Adrenal gland (tissue), 12 donors: ENCODE measurements around the gene PHOSPHO2. TPM values are rescaled to one million over a fixed set of nuclear protein-coding genes. Genes with fewer than 3 reads are reported as not detected.

ENCODE experiments used
- DNase-seq, 7 donors: peaks; one replicate each; pipeline ENCODE4 v3.0.0-alpha.2; 2019 to 2020
- H3K27ac ChIP-seq, 5 donors: fragments of 200-600 bp; sonication (generic) in 4 of 5; 1 replicate in 3 of 5; 2 replicates in 2 of 5; pipeline versions ENCODE4 v1.5.1 to v1.8.0; 2016 to 2020; ENCODE audit warnings: mild to moderate bottlenecking in 1 of 5
- H3K27me3 ChIP-seq: fragments of 200-600 bp; 2 replicates; pipeline ENCODE4 v1.8.0; 2021
- H3K36me3 ChIP-seq, 2 donors: fragments of 200-600 bp; replicated peaks in 1 of 2; 1 replicate in 1 of 2; 2 replicates in 1 of 2; pipeline versions ENCODE4 v1.5.1 to v1.8.0; 2018 to 2022
- H3K4me1 ChIP-seq, 2 donors: fragments of 200-600 bp; replicated peaks in 1 of 2; 1 replicate in 1 of 2; 2 replicates in 1 of 2; pipeline versions ENCODE4 v1.5.1 to v1.8.0; 2018 to 2021
- H3K4me3 ChIP-seq, 4 donors: fragments of 200-600 bp; sonication (generic) in 3 of 4; one replicate each; pipeline ENCODE4 v1.5.1; 2016 to 2018
- H3K9me3 ChIP-seq, 3 donors: fragments of 200-600 bp; sonication (generic) in 1 of 3; replicated peaks in 1 of 3; 1 replicate in 2 of 3; 2 replicates in 1 of 3; pipeline versions ENCODE4 v1.5.1 to v1.8.0; 2016 to 2021
- POLR2A ChIP-seq, 2 donors: fragments of 450-650 bp; IDR thresholded peaks; one replicate each; pipeline ENCODE4 v1.6.1; 2017; ENCODE audit warnings: antibody characterized with exemption in 2 of 2, mild to moderate bottlenecking in 2 of 2, moderate library complexity in 1 of 2
- WGBS, 4 donors: extraction: QIAGEN DNeasy Blood & Tissue Kit in 2 of 4; methylation state at CpG; one replicate each; pipeline versions ENCODE4 v1.1.5 to v1.1.7; 2013 to 2017; 5-methylcytosine and 5-hydroxymethylcytosine counted together
- intact Hi-C, 2 donors: fragments of 100-400 bp; cut with DNase I; formaldehyde crosslinking; loops; one replicate each; pipeline versions ENCODE4 v1.14.1 to v1.15.0; 2022 to 2023
- polyA plus RNA-seq, 3 donors: library from polyadenylated mRNA; stranded (reverse); fragments of 200-250 nt in 2 of 3; fragments of 350-450 nt in 1 of 3; fragmentation: Illumina TruSeq in 1 of 3; extraction: RNeasy Lipid Tissue Mini Kit (QIAGEN cat#74804) in 1 of 3; gene quantifications; one replicate each; pipeline ENCODE4 v1.2.3, GENCODE V29; 2013 to 2014
- total RNA-seq, 9 donors: library from RNA; depleted of rRNA in 4 of 9; stranded (reverse); fragments of >200 nt in 4 of 9; fragments of 120-200 nt in 1 of 9; fragmentation: NEBNext Ultra II Directional in 1 of 9; extraction: Animal tissue kit (Norgen Biotek cat#: 25700) in 1 of 9; gene quantifications; one replicate each; pipeline versions ENCODE4 v1.1.0 to v1.2.4, GENCODE V29; 2013 to 2023
- TF ChIP-seq, protein P1 (sequence below), 6 experiments: fragments of 450-650 bp in 4 of 6; fragments of 200-600 bp in 2 of 6; sonication (generic) in 1 of 6; IDR thresholded peaks; 1 replicate in 5 of 6; 2 replicates in 1 of 6; pipeline versions ENCODE4 v1.5.1 to v1.8.0; 2016 to 2021; ENCODE audit warnings: antibody characterized with exemption in 6 of 6, mild to moderate bottlenecking in 2 of 6, moderate library complexity in 1 of 6
- donor health status: healthy with polysubstance abuse.
- donor health status: Bipolar disorder and iron deficiency.
- donor health status: DM: yes; HTN: yes; CAD: no.
- donor health status: DM: no; HTN: no; CAD: no.
- donor health status: DM: no; HTN: no; CAD: no.
- donor health status: DM: yes; HTN: yes; CAD: no.

The PHOSPHO2 gene
- total and polyA plus RNA-seq, 12 donors, result 0.69 to 6.6 (median 2.4) TPM

GRCh38 chr2:169653636-169654035 is 40.6 kb upstream of the PHOSPHO2 start:
- Histone ChIP-seq H3K9me3 (no peaks in the 10 kb centered on the region), H3K27me3 (no peaks in the 10 kb centered on the region), H3K27ac (no peak overlapping the region), H3K4me3 (no peak overlapping the region), H3K4me1 (no peaks in the 10 kb centered on the region), H3K36me3 (no peaks in the 10 kb centered on the region)
- WGBS, 4 donors, result 67 to 86% (median 74%) methylated on average over 3 of the region's 3 CpGs
- intact Hi-C loops, result no loop called here
- no peak for TF ChIP-seq POLR2A (IDR thresholded peaks at IDR 0.05)
- TF ChIP-seq, protein P1, sequence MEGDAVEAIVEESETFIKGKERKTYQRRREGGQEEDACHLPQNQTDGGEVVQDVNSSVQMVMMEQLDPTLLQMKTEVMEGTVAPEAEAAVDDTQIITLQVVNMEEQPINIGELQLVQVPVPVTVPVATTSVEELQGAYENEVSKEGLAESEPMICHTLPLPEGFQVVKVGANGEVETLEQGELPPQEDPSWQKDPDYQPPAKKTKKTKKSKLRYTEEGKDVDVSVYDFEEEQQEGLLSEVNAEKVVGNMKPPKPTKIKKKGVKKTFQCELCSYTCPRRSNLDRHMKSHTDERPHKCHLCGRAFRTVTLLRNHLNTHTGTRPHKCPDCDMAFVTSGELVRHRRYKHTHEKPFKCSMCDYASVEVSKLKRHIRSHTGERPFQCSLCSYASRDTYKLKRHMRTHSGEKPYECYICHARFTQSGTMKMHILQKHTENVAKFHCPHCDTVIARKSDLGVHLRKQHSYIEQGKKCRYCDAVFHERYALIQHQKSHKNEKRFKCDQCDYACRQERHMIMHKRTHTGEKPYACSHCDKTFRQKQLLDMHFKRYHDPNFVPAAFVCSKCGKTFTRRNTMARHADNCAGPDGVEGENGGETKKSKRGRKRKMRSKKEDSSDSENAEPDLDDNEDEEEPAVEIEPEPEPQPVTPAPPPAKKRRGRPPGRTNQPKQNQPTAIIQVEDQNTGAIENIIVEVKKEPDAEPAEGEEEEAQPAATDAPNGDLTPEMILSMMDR (IDR thresholded peaks at IDR 0.05), result no peak
- no peak for DNase-seq

- intact Hi-C loops, result no loop called here
- H3K9me3 ChIP-seq, result no peaks in the 10 kb centered on the region
- no peak overlapping the region for H3K27ac ChIP-seq
- no peaks in the 10 kb centered on the region for H3K27me3 ChIP-seq
- no peak for TF ChIP-seq POLR2A (IDR thresholded peaks at IDR 0.05)
- TF ChIP-seq, protein P1 (IDR thresholded peaks at IDR 0.05), result no peak
- no peaks in the 10 kb centered on the region for H3K4me1 ChIP-seq
- H3K36me3 ChIP-seq, result no peaks in the 10 kb centered on the region
- no peak overlapping the region for H3K4me3 ChIP-seq
- DNase-seq, result no peak
- WGBS, 4 donors, result 57 to 76% (median 71%) methylated on average over 3 of the region's 3 CpGs
Measured at GRCh38 chr2:169656164-169656563, 38.1 kb upstream of the PHOSPHO2 start.

- no peak for DNase-seq
- H3K27ac ChIP-seq, result no peak overlapping the region
Measured at GRCh38 chr2:169658877-169659276, 35.4 kb upstream of the PHOSPHO2 start.

DNA sequence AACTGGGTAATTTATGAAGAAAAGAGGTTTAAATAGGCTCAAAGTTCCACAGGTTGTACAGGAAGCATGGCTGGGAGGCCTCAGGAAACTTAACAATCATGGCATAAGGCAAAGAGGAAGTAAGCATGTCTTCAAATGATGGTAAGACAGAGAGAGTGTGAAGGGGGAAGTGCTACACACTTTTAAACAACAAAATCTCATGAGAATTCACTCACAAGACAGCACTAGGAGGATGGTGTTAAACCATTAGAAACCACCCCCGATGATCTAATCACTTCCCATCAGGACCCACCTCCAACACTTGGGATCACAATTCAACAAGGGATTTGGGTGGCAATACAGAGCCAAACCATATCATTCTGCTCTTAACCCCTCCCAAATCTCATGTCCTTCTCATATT is 34.9 kb upstream of the PHOSPHO2 start:
- Histone ChIP-seq H3K4me1 (no peaks in the 10 kb centered on the region), H3K27ac (no peak overlapping the region), H3K27me3 (no peaks in the 10 kb centered on the region), H3K4me3 (no peak overlapping the region), H3K36me3 (no peaks in the 10 kb centered on the region), H3K9me3 (no peaks in the 10 kb centered on the region)
- no peak for TF ChIP-seq POLR2A (IDR thresholded peaks at IDR 0.05)
- TF ChIP-seq, protein P1 (IDR thresholded peaks at IDR 0.05), result no peak
- intact Hi-C loops, result no loop called here
- WGBS, 4 donors, result 63 to 91% (median 74%) methylated on average over 1 of the region's 1 CpG
- no peak for DNase-seq

More at GRCh38 chr2:169658877-169659276, 35.4 kb upstream of the PHOSPHO2 start:
- WGBS, 4 donors, result 96 to 100% (median 98%) methylated on average over 1 of the region's 1 CpG
- H3K27me3 ChIP-seq, result no peaks in the 10 kb centered on the region
- no peaks in the 10 kb centered on the region for H3K9me3 ChIP-seq
- no peaks in the 10 kb centered on the region for H3K4me1 ChIP-seq
- intact Hi-C loops, result no loop called here
- H3K36me3 ChIP-seq, result no peaks in the 10 kb centered on the region
- no peak for TF ChIP-seq POLR2A (IDR thresholded peaks at IDR 0.05)
- TF ChIP-seq, protein P1 (IDR thresholded peaks at IDR 0.05), result no peak
- H3K4me3 ChIP-seq, result no peak overlapping the region
